GM19324 (cell line): ENCODE measurements around the gene LYSMD2.

Experiments
- ATAC-seq: cut with Tn5 transposase; IDR thresholded peaks from one replicate; pipeline ENCODE4 v1.9.1; 2021; ENCODE audit warnings: mild to moderate bottlenecking, moderate library complexity; ENCODE audit not compliant: unreplicated experiment, low FRiP score

Gene LYSMD2

DNA sequence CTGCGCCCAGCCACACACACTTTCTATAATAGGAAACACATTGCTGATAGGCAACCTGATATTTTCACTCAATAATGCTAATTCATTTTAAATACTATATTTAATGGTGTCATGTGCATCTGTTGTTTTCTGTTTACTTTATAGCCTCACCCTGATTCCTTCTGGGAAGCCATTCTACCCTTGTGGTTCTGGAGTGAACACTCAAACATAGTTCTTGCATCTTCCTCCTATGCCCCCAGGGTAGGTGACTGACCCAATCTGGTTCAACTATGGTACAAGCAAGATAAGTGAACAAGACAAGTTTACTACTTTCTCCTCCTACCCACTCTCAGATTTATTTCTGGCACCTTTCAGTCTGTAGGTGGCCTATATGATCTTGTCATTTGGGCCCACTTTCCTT is 60.4 kb downstream of the LYSMD2 start:
- ATAC-seq: no peak

GRCh38 chr15:51675234-51675633 is 62.2 kb downstream of the LYSMD2 start:
- no peak for ATAC-seq
